Hepatocyte (in vitro differentiated cells): ENCODE data around the gene DLG2. TPM values are rescaled to one million over a fixed set of nuclear protein-coding genes. Genes with fewer than 3 reads are reported as not detected.

Experiments
- DNase-seq: peaks from one replicate; pipeline ENCODE4 v3.0.0-alpha.2; 2016; ENCODE audit warnings: low spot score
- H2AFZ ChIP-seq: fragments of 200-600 bp; sonication (generic); 2 replicates; pipeline ENCODE4 v1.6.0; 2016; ENCODE audit warnings: antibody characterized with exemption, mild to moderate bottlenecking
- H3K27ac ChIP-seq: fragments of 200-600 bp; sonication (generic); 2 replicates; pipeline ENCODE4 v1.5.1; 2016; ENCODE audit warnings: mild to moderate bottlenecking
- H3K27me3 ChIP-seq: fragments of 200-600 bp; sonication (generic); 2 replicates; pipeline ENCODE4 v1.6.1; 2016
- H3K36me3 ChIP-seq: fragments of 200-600 bp; sonication (generic); replicated peaks from 2 replicates; pipeline ENCODE4 v1.5.1; 2016; ENCODE audit warnings: low read depth; ENCODE audit not compliant: insufficient read depth
- H3K4me1 ChIP-seq: fragments of 200-600 bp; sonication (generic); 2 replicates; pipeline ENCODE4 v1.5.1; 2016; ENCODE audit warnings: mild to moderate bottlenecking, moderate library complexity; ENCODE audit not compliant: insufficient read depth
- H3K4me2 ChIP-seq: fragments of 200-600 bp; sonication (generic); 2 replicates; pipeline ENCODE4 v1.6.0; 2016
- H3K4me3 ChIP-seq: fragments of 200-600 bp; sonication (generic); 2 replicates; pipeline ENCODE4 v1.5.1; 2016; ENCODE audit warnings: mild to moderate bottlenecking
- H3K79me2 ChIP-seq: fragments of 200-600 bp; sonication (generic); 2 replicates; pipeline ENCODE4 v1.6.0; 2017; ENCODE audit warnings: mild to moderate bottlenecking
- H3K9me2 ChIP-seq: fragments of 200-600 bp; sonication (generic); replicated peaks from 2 replicates; pipeline ENCODE4 v1.6.0; 2017; ENCODE audit warnings: mild to moderate bottlenecking; ENCODE audit not compliant: insufficient read depth
- H3K9me3 ChIP-seq: fragments of 200-600 bp; sonication (generic); 2 replicates; pipeline ENCODE4 v1.5.1; 2016; ENCODE audit warnings: low read depth, mild to moderate bottlenecking
- H4K20me1 ChIP-seq: fragments of 200-600 bp; sonication (generic); 2 replicates; pipeline ENCODE4 v1.6.0; 2016; ENCODE audit warnings: mild to moderate bottlenecking; ENCODE audit not compliant: insufficient read depth, poor library complexity, severe bottlenecking
- EZH2 ChIP-seq: fragments of 200-600 bp; sonication (generic); IDR thresholded peaks from 2 replicates; pipeline ENCODE4 v1.6.1; 2016; ENCODE audit warnings: antibody characterized with exemption, mild to moderate bottlenecking, borderline replicate concordance
- EZH2phosphoT487 ChIP-seq: fragments of 200-600 bp; sonication (generic); IDR thresholded peaks from one replicate; pipeline ENCODE4 v1.6.1; 2018; ENCODE audit warnings: antibody characterized with exemption, mild to moderate bottlenecking, low read depth, moderate library complexity; ENCODE audit not compliant: unreplicated experiment, severe bottlenecking
- WGBS: methylation state at CpG from one replicate; pipeline ENCODE4 v1.1.6; 2016; ENCODE audit warnings: low lambda C conversion rate; ENCODE audit errors: missing lambda C conversion rate; 5-methylcytosine and 5-hydroxymethylcytosine counted together
- polyA plus RNA-seq: library from polyadenylated mRNA; unstranded; fragments of >200 nt; fragmentation: Nextera tagmentation; extraction: Ambion mirVana; gene quantifications from 2 replicates; pipeline ENCODE4 v1.2.1, GENCODE V29; 2016
- total RNA-seq: library from RNA; depleted of rRNA; stranded (reverse); fragments of >200 nt; gene quantifications from 2 replicates; pipeline ENCODE4 v1.2.3, GENCODE V29; 2014
- TF ChIP-seq, protein P1 (sequence below): fragments of 200-600 bp; sonication (generic); IDR thresholded peaks from 2 replicates; pipeline ENCODE4 v1.5.1; 2016; ENCODE audit warnings: antibody characterized with exemption, mild to moderate bottlenecking; ENCODE audit not compliant: poor library complexity

DLG2 gene
- total and polyA plus RNA-seq, 2 experiments from 2014 or later, result 2.6 to 6.8 TPM

- H3K27ac ChIP-seq, result no peak overlapping the region
- no peaks in the 10 kb centered on the region for H3K9me2 ChIP-seq
- H3K9me3 ChIP-seq, result no peaks in the 10 kb centered on the region
- no peaks in the 10 kb centered on the region for H4K20me1 ChIP-seq
- 71% methylated on average over 1 of the region's 1 CpG for WGBS
- TF ChIP-seq, protein P1, sequence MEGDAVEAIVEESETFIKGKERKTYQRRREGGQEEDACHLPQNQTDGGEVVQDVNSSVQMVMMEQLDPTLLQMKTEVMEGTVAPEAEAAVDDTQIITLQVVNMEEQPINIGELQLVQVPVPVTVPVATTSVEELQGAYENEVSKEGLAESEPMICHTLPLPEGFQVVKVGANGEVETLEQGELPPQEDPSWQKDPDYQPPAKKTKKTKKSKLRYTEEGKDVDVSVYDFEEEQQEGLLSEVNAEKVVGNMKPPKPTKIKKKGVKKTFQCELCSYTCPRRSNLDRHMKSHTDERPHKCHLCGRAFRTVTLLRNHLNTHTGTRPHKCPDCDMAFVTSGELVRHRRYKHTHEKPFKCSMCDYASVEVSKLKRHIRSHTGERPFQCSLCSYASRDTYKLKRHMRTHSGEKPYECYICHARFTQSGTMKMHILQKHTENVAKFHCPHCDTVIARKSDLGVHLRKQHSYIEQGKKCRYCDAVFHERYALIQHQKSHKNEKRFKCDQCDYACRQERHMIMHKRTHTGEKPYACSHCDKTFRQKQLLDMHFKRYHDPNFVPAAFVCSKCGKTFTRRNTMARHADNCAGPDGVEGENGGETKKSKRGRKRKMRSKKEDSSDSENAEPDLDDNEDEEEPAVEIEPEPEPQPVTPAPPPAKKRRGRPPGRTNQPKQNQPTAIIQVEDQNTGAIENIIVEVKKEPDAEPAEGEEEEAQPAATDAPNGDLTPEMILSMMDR, result no peak
- TF ChIP-seq EZH2phosphoT487 (no peak), EZH2 (no peak)
- DNase-seq, result no peak
- no peaks in the 10 kb centered on the region for H3K27me3 ChIP-seq
- no peak overlapping the region for H2AFZ ChIP-seq
- no peak overlapping the region for H3K4me2 ChIP-seq
- no peak overlapping the region for H3K4me3 ChIP-seq
- H3K36me3 ChIP-seq, result no peaks in the 10 kb centered on the region
- H3K4me1 ChIP-seq, result no peaks in the 10 kb centered on the region
- H3K79me2 ChIP-seq, result no peaks in the 10 kb centered on the region
Measured at GRCh38 chr11:83493917-83494316, 2133.2 kb downstream of the DLG2 start.

GRCh38 chr11:83493034-83493433 is 2134.1 kb downstream of the DLG2 start:
- Histone ChIP-seq H3K4me1 (no peaks in the 10 kb centered on the region), H3K4me3 (no peak overlapping the region), H3K36me3 (no peaks in the 10 kb centered on the region), H3K79me2 (no peaks in the 10 kb centered on the region), H2AFZ (no peak overlapping the region), H3K27ac (no peak overlapping the region), H3K4me2 (no peak overlapping the region), H4K20me1 (no peaks in the 10 kb centered on the region), H3K27me3 (no peaks in the 10 kb centered on the region), H3K9me2 (no peaks in the 10 kb centered on the region), H3K9me3 (no peaks in the 10 kb centered on the region)
- no peak for TF ChIP-seq EZH2
- 44% methylated on average over 1 of the region's 1 CpG for WGBS
- DNase-seq, result no peak

DNA sequence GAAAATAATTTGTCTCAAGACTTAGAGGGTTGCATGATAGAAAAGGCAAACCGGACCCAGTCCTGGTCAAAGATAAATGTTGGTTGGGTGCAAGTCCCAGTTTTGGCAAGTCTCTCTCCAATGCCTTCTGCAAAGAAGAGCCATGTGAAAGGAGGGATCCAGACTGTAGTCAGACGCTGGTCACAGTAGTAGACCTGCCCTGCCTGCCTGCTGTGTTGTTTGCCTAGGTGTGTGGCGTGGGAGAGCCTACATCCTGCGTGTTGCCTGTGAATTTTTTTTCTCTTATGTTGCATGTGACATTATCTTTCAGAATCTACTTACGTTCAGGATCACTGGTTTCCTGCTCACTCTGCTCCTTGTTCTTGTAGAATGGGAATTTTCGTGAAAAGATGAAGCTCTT is 2143.3 kb downstream of the DLG2 start:
- Histone ChIP-seq H3K27me3 (peaks cover 4% of the 10 kb centered on the region), H3K9me2 (no peaks in the 10 kb centered on the region), H4K20me1 (no peaks in the 10 kb centered on the region), H3K36me3 (no peaks in the 10 kb centered on the region), H3K4me3 (no peak overlapping the region), H3K4me2 (no peak overlapping the region), H3K27ac (no peak overlapping the region), H3K4me1 (no peaks in the 10 kb centered on the region), H2AFZ (no peak overlapping the region), H3K9me3 (no peaks in the 10 kb centered on the region), H3K79me2 (no peaks in the 10 kb centered on the region)
- no peak for DNase-seq
- TF ChIP-seq EZH2phosphoT487 (no peak), EZH2 (no peak)
- TF ChIP-seq, protein P1, result no peak
- 82% methylated on average over 6 of the region's 6 CpGs for WGBS

DNA sequence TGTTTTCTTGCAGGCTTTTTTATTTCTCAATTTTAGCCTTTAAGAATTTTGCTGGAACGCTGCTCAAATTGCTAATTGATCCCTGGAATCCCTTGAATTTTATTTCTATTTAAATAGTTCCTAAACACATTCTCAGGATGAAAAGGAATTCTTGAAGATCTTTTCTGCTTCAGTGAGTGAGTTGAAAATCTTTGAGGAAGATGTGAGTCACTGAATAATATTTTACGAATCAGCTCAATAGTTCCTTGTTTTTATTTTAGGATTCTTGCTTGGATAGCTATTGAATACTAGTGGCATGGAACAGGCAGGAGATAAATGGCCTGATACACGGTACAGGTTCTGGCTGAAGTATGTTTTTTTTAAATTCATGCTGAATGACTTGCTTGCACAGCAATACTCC is 2146.3 kb downstream of the DLG2 start:
- Histone ChIP-seq H3K27ac (no peak overlapping the region), H3K79me2 (no peaks in the 10 kb centered on the region), H3K9me3 (no peaks in the 10 kb centered on the region), H3K4me2 (peak overlapping the region; percentile 66), H3K4me1 (no peaks in the 10 kb centered on the region), H3K9me2 (no peaks in the 10 kb centered on the region), H4K20me1 (no peaks in the 10 kb centered on the region), H3K4me3 (no peak overlapping the region), H3K36me3 (no peaks in the 10 kb centered on the region), H3K27me3 (peaks cover 4% of the 10 kb centered on the region), H2AFZ (no peak overlapping the region)
- TF ChIP-seq, protein P1, result no peak
- TF ChIP-seq EZH2 (no peak), EZH2phosphoT487 (no peak)
- 68% methylated on average over 3 of the region's 3 CpGs for WGBS
- no peak for DNase-seq
